Neural progenitor cell (in vitro differentiated cells): ENCODE measurements around the gene KCNH1.

Experiments used
- EZH2 ChIP-seq: fragments of 200-600 bp; sonication (generic); IDR thresholded peaks from 2 replicates; pipeline ENCODE4 v1.6.1; 2017; ENCODE audit warnings: antibody characterized with exemption, mild to moderate bottlenecking, moderate library complexity
- EZH2phosphoT487 ChIP-seq: fragments of 200-600 bp; sonication (generic); IDR thresholded peaks from 2 replicates; pipeline ENCODE4 v1.6.1; 2017; ENCODE audit warnings: antibody characterized with exemption
- TF ChIP-seq, protein P1 (sequence below): fragments of 200-600 bp; sonication (generic); IDR thresholded peaks from 2 replicates; pipeline ENCODE4 v1.5.1; 2017; ENCODE audit warnings: antibody characterized with exemption, mild to moderate bottlenecking

DNA sequence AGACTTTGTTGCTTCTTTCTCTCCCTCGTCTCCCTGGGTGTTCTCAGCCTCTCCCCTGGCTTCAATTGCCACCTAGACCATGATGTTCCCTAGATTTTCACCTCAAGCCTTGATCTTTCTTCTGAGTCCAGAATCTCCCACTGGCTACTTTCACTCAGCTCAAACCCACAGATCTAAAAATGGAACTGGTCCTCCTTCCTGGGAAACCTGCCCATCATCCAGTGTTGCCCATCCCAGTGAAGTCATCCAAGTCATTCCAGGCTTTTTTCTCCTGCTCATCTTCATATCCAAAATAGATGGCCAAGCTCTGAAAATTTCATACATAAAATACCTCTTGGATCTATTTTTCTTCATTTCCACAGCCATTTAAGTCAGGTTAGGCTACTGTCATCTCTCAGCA is 347.4 kb downstream of the KCNH1 start:
- no peak for TF ChIP-seq EZH2
- TF ChIP-seq, protein P1, sequence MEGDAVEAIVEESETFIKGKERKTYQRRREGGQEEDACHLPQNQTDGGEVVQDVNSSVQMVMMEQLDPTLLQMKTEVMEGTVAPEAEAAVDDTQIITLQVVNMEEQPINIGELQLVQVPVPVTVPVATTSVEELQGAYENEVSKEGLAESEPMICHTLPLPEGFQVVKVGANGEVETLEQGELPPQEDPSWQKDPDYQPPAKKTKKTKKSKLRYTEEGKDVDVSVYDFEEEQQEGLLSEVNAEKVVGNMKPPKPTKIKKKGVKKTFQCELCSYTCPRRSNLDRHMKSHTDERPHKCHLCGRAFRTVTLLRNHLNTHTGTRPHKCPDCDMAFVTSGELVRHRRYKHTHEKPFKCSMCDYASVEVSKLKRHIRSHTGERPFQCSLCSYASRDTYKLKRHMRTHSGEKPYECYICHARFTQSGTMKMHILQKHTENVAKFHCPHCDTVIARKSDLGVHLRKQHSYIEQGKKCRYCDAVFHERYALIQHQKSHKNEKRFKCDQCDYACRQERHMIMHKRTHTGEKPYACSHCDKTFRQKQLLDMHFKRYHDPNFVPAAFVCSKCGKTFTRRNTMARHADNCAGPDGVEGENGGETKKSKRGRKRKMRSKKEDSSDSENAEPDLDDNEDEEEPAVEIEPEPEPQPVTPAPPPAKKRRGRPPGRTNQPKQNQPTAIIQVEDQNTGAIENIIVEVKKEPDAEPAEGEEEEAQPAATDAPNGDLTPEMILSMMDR = no peak
- no peak for TF ChIP-seq EZH2phosphoT487
